ENCODE measurements around the gene PNPLA6.

- TF ChIP-seq, protein P1, sequence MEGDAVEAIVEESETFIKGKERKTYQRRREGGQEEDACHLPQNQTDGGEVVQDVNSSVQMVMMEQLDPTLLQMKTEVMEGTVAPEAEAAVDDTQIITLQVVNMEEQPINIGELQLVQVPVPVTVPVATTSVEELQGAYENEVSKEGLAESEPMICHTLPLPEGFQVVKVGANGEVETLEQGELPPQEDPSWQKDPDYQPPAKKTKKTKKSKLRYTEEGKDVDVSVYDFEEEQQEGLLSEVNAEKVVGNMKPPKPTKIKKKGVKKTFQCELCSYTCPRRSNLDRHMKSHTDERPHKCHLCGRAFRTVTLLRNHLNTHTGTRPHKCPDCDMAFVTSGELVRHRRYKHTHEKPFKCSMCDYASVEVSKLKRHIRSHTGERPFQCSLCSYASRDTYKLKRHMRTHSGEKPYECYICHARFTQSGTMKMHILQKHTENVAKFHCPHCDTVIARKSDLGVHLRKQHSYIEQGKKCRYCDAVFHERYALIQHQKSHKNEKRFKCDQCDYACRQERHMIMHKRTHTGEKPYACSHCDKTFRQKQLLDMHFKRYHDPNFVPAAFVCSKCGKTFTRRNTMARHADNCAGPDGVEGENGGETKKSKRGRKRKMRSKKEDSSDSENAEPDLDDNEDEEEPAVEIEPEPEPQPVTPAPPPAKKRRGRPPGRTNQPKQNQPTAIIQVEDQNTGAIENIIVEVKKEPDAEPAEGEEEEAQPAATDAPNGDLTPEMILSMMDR (conservative IDR thresholded peaks at IDR 0.05) = no peak
- no peak for TF ChIP-seq EZH2 (IDR thresholded peaks at IDR 0.05; ENCODE audit: low read depth)
Measured at GRCh38 chr19:7600721-7601120, 65.2 kb downstream of the PNPLA6 start.

Data from PC-9 (cell line).